GM18867 (cell line): ENCODE results near the gene CGRRF1.

Source experiments
- ATAC-seq: cut with Tn5 transposase; IDR thresholded peaks from one replicate; pipeline ENCODE4 v1.9.1; 2021; ENCODE audit warnings: mild to moderate bottlenecking, moderate library complexity; ENCODE audit not compliant: unreplicated experiment

CGRRF1 gene

GRCh38 chr14:54574528-54574927, 64.8 kb downstream of the CGRRF1 start:
- ATAC-seq: no peak

- no peak for ATAC-seq
Observed at GRCh38 chr14:54577494-54577893, 67.8 kb downstream of the CGRRF1 start.

- no peak for ATAC-seq
Observed at GRCh38 chr14:54577977-54578376, 68.3 kb downstream of the CGRRF1 start.

GRCh38 chr14:54579621-54580020, 69.9 kb downstream of the CGRRF1 start:
- ATAC-seq: no peak

GRCh38 chr14:54580933-54581332, 71.2 kb downstream of the CGRRF1 start:
- ATAC-seq: no peak

GRCh38 chr14:54582334-54582733, 72.6 kb downstream of the CGRRF1 start:
- ATAC-seq: no peak

- no peak for ATAC-seq
Observed at GRCh38 chr14:54584097-54584496, 74.4 kb downstream of the CGRRF1 start.

GRCh38 chr14:54585214-54585613, 75.5 kb downstream of the CGRRF1 start:
- no peak for ATAC-seq
